Measurements from ENCODE around the gene PES1.
"Not testable (repeated sequence)": the region's sequence is repeated elsewhere in the genome, so short reads cannot be mapped to it uniquely, and the experiment has no call there.

Gene PES1

DNA sequence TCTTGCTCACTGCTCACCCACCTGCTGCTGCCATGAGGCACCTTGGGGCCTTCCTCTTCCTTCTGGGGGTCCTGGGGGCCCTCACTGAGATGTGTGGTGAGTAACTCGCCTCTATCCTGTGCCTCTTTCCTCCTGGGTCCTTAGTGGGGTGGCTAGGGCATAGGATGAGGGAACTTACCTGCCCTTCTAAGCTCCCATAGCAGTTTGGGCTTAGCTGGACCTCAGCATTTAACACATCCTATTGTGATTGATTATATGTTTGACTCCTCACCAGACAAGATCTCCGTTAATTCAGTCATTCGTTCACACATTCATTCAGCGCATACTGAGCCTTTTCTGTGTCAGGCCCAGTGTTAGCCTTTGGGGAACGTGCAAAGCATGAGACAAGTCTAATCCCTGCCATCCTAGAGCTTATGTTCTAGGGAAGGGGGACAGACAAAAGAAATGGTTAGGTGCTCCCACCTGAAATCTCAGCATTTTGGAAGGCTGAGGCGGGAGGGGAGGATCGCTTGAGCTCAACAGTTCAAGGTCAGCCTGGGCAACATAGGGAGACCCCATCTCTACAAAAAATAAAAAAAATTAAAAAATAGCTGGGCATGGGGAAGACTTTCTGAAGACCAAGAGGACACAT lies 15.7 kb upstream of the PES1 start:
- no peak for DNase-seq

DNA sequence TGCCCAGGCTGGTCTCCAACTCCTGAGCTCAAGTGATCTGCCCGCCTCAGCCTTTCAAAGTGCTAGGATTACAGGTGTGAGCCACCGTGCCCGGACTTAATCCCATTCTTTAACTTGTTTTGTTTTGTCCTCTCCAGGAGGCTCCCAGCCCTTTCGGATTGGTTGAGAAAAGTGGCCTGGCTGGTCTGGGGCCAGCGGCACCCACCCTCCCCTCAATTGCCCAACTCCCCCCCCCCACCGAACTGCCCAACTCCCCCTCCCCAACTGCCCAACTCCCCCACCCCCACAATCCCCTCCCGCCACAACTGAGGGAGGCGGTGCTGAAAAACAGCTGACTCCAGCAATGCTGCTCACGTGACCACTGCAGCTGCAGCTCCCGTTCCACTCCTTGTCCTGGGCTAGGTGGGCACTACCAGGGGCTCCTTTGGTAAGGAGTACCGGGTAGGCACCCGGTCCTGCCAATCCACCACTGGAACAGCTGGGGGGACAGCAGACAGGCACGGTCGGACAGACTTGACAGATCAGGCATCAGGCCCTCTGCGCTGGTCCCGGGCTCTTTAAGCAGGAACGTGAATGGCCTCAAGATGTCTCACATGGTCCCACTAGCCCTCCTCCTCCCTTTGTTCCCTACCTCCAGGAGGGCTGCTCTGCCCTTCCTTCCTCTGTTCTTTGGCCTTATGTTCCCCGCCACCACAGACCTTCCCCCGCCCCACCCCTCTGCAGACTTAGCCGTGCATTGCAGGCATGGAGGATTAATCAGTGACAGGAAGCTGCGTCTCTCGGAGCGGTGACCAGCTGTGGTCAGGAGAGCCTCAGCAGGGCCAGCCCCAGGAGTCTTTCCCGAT lies 15.0 kb upstream of the PES1 start, which contains the start of gene TCN2:
Gene TCN2 (plus strand): TSS at position 720 of the 845 bp plus-strand sequence. CDS start 158 bp downstream, outside the sequence.
- DNase-seq: peak; percentile 84

- peak; percentile 40 for DNase-seq
Measured at GRCh38 chr22:30605449-30606110, 13.9 kb upstream of the PES1 start.

GRCh38 chr22:30604723-30605122 lies 13.0 kb upstream of the PES1 start:
- DNase-seq: no peak

DNA sequence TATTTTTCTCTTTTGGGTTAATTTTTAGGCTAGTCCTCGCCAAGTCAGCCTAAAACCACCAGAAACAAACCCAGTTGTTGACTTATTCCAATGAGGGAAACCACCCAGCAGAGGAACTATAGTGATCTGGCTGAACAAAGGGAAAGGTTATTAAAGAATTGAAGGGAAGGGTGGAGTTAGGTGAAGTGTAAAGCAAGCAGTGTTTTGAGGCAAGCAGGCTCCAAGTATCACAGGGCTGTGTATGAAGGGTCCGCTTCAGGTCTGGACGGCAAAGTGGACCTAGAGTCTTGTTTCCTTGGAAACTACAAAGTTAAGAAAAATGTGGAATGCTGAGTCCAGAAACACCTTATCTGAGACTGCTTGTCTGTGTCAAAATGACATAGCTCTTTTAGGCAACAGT lies 12.1 kb upstream of the PES1 start:
- DNase-seq: no peak

DNA sequence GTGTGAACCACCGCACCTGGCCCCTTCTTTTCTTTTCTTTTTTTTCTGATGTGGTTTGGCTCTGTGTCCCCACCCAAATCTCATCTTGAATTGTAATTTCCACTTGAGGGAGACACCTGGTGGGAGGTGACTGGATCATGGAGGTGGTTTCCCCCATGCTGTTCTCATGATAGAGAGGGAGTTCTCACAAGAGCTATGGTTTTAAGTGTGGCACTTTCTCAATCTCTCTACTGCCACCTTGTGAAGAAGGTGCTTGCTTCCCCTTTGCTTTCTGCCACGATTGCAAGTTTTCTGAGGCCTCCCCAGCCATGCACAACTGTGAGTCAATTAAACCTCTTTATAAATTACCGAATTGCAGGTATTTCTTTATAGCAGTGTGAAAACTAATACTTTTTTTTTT lies 10.3 kb upstream of the PES1 start:
- no peak for DNase-seq

- no peak for DNase-seq
Measured at GRCh38 chr22:30601464-30601863, 9.8 kb upstream of the PES1 start.

GRCh38 chr22:30600921-30601320 lies 9.2 kb upstream of the PES1 start:
- DNase-seq: no peak

- no peak for DNase-seq
Measured at GRCh38 chr22:30598986-30599385, 7.3 kb upstream of the PES1 start.

GRCh38 chr22:30596886-30597285 lies 5.2 kb upstream of the PES1 start:
- DNase-seq: no peak

DNA sequence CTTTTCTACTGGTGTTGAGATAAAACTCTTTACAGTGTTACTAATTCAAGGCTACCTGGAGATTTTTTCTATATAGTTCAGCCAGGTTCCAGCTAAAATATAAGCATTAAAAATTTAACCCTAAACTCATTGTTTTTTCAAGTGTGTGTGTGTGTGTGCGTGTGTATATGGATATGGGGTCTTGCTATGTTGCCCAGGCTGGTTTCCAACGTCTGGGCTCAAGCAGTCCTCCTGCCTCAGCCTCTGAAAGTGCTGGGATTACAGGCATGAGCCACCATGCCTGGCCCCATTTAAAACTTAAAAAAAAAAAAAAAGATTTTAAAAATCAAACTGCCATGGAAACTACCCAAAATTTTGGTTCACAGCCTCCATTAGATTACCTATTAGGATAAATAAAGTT lies 4.5 kb upstream of the PES1 start:
- DNase-seq: no peak

GRCh38 chr22:30592360-30592713 lies 627 bp upstream of the PES1 start:
- not testable (repeated sequence) for DNase-seq

DNA sequence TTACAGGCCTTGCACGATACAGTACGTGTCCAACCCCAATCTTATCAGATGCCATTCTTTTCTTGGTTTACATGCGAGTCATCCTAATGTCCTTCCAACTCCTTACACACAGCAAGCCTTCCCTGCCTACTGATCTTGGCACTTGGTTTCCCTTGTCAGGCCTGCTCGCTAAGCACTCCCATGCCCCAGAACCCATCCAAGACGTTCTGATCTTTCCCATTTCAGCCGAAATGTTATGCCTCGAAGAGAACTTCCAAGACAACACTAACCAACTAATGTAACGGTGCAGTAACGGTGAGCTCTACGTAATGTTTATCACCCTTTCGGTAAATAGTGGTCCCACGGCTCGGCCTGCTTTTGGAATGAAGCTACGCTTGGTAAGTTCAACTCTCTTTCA lies 521 bp downstream of the PES1 start:
- DNase-seq: no peak

GRCh38 chr22:30586414-30586813 lies 5.3 kb downstream of the PES1 start:
- DNase-seq: no peak

DNA sequence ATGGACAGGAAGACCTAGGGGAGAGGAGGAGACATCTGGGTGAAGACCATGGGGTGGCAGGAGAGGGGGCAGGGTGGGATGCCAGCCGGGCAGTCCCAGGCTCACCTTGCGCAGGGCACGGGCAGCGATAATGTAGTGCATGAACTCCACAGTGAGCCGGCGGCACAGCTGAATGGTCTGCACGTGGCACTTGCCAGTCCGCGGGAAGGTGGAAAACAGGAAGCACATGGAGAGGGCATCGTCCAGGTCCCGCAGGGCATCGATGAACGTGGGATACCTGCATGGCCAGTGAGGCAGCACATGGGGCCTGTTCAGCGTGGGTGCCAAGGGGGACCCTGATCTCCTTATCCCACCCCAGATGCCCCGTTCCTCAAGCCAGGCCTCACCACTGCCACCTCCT lies 7.3 kb downstream of the PES1 start:
- DNase-seq: no peak

DNA sequence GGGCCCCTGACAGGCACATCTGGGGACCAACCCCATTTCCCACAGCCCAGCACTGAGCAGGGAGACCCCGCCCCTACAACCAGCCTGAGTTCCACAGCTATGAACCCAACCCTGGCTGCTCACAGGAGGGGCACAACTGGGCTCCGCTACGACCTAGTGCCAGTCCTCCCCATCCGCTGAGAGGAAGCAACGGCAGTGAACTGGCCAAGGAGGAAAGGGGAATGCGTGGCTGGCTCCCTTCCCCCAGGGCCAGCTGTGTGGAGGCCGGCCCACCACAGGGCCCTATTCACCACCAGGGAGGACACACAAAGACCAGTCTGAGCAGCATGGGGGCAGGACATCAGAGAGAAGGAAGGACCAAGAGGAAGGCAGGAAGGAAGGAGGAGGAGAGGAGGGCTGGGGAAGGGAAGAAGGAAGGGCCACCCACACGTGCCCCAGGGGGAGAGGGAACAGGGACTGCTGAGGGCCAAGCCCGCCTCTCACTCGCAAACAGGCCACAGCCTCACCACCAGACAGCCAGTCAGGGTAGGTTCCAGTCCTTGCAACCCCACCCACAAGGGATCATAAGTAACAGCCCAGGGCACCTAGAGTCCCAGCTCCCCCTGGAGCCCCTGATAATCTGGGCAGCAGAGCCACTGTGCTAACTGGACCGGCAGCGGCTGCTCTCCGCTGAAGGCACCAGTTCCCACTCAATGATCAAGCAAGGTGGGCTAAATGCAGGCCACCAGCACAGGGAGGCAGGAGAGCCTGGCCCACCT lies 8.7 kb downstream of the PES1 start:
- DNase-seq: no peak

GRCh38 chr22:30582051-30582450 lies 9.7 kb downstream of the PES1 start:
- DNase-seq: no peak

DNA sequence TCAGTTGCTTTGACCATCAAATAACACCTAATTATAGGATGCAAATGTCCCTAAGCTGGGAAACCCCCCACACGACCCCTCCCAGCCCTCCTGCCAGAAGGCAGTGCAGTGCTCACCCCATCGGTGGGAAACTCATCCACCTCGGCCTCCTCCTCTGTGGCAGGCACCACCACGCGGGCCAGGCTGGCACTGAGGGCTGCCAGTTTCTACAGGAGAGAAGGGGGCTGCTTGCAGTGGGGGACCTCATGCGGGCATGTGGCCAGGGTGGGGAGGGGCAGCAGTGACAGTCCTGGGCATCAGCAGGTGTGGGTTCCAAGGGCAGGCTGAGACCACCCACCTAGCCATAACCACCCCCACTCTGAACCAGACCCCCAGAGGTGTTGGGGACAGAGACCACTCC lies 10.8 kb downstream of the PES1 start:
- DNase-seq: no peak

- no peak for DNase-seq
Measured at GRCh38 chr22:30578481-30578880, 13.2 kb downstream of the PES1 start.

DNA sequence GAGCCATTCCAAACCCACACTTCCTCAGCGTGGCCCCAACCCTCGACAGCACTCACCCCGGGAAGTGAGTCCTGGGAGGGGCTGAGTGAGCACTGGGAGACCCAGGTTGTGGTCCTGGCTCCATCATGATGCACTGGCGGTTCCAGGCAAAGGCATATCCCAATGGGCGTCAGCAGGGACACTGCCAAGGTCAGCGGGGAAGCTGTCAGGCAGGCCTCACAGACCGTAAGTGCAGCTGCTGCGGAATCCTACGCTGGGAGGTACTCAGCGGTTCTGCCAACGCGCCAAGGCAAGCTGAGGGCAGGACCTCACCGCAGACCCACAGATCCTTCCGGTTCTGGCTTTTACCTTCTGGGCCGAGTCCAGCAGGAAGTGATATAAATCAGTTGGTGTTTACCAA lies 15.9 kb downstream of the PES1 start:
- no peak for DNase-seq

DNA sequence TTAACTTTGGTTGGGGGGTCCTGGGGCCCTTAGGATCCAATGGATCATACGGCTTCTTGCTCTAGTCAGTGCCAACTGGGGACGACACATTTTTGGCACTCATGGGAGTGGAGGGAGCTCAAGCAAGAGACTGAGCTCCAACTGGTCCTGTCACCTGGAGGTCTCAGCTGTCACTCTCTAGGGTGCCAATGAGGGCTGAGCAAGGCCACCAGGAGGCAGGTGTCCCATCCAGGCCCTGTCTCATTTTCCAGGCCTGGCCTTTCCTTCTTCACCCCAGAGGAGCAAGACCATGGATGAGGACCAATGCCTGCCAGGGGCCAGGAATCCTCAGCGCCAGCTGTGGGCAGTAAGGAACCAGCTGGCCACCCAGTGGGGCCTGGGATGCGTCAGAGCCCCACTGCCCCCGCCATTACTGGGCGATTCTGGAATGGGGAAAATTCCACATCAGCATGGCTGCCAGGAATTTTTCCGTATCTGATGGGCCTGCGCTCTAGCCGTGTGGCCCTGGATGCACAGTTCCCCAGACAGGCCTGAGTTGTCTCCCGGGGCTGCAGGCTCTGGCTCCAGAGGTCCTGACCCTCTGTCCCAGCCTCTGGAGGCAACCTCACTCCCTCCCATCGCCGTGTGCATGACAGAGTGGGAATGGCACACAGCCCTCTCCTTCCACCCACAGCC lies 16.6 kb downstream of the PES1 start:
- DNase-seq: peak; percentile 65

- peak; percentile 53 for DNase-seq
Measured at GRCh38 chr22:30574095-30574981, 17.4 kb downstream of the PES1 start, which contains the start of gene GAL3ST1. Gene GAL3ST1, minus strand, starts transcription at chr22:30574665. Its CDS starts 17,273 bp downstream, at chr22:30557392.
